Mammary epithelial cell (primary cell): ENCODE measurements around the gene RFTN1.

Experiments used
- EZH2 ChIP-seq: IDR thresholded peaks from 2 replicates; pipeline ENCODE4 v1.6.1; 2012; ENCODE audit warnings: low read length, inconsistent platforms, borderline replicate concordance
- TF ChIP-seq, protein P1 (sequence below), 2 donors: IDR thresholded peaks in 1 of 2; conservative IDR thresholded peaks in 1 of 2; 2 replicates each; pipeline ENCODE4 v1.5.1; 2011 to 2012; ENCODE audit warnings: inconsistent platforms in 2 of 2, low read length in 2 of 2, mild to moderate bottlenecking in 2 of 2, control low read depth in 1 of 2, low read depth in 1 of 2; ENCODE audit not compliant: insufficient read depth in 1 of 2; ENCODE audit errors: extremely low read depth in 1 of 2

DNA sequence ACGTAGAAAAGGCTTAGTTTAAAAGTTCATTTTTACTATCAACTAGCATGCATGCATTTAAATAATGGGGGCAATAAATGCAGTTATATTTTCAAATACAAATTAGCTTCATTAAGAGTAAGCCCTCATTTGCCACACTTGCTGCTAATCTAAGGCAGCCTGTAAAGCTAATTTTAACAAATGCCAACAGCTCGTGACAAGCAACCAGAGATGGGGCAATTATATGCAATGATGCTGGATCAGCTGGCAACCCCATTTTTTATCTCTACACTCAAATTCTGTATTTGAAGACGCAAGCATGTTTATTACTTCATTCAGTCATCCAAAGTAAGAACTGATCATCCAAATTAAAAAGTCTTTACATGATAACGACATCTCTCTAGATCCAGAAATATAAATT lies 12.1 kb downstream of the RFTN1 start:
- TF ChIP-seq EZH2: no peak
- TF ChIP-seq, protein P1, sequence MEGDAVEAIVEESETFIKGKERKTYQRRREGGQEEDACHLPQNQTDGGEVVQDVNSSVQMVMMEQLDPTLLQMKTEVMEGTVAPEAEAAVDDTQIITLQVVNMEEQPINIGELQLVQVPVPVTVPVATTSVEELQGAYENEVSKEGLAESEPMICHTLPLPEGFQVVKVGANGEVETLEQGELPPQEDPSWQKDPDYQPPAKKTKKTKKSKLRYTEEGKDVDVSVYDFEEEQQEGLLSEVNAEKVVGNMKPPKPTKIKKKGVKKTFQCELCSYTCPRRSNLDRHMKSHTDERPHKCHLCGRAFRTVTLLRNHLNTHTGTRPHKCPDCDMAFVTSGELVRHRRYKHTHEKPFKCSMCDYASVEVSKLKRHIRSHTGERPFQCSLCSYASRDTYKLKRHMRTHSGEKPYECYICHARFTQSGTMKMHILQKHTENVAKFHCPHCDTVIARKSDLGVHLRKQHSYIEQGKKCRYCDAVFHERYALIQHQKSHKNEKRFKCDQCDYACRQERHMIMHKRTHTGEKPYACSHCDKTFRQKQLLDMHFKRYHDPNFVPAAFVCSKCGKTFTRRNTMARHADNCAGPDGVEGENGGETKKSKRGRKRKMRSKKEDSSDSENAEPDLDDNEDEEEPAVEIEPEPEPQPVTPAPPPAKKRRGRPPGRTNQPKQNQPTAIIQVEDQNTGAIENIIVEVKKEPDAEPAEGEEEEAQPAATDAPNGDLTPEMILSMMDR (conservative IDR thresholded peaks at IDR 0.05 in 1 of 2, IDR thresholded peaks at IDR 0.05 in 1 of 2; ENCODE audit: extremely low read depth in 1 of 2, insufficient read depth in 1 of 2, low read depth in 1 of 2, low read length in 2 of 2): no peak
